ENCODE results near the gene COL6A1.
"Not testable (repeated sequence)": the region's sequence is repeated elsewhere in the genome, so short reads cannot be mapped to it uniquely, and the experiment has no call there.

Gene COL6A1

DNA sequence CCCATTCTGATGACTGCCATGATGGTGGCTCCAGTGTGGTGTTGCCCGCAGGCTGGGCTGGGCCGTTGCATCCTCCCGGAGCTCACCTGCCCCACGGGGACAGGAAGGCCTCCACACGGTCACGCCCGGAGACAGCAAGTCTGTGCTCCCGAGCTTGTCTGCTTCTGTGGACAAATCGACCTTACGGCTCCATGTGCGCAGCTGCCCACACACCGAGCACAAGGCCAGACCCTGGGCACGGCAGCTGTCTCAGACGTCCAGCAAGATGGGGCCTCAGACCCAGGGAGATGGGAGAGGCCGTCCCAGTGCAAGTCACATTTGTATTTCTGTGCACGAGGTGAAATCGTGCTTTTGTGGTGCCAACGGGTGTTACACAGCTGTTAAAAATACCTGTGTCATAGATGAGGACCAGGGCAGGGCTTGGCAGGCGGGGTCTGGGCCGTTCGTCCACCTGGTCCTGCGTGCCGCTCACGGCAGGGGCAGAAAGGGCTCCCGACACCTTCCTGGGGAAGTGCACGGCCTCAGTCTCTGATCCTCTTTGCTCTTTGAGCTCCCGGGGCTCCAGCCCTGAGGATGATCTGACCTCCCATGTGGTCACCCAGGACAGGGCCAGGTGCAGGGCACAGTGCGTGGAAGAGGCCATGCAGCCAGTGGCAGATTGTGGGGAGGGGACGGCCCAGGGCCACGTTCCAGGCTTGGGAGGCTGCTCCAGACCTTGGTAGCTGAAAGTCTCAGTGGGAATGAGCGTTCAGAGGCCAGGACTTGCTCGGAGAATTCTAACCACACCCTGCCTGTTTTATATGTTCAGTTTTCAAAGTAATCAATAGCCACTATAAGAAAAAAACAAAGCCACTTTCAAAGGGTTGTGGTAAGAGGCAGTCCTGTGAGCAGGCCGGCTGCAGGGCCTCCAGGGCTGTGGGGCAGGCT lies 13.5 kb downstream of the COL6A1 start:
- no peak for FAIRE-seq

DNA sequence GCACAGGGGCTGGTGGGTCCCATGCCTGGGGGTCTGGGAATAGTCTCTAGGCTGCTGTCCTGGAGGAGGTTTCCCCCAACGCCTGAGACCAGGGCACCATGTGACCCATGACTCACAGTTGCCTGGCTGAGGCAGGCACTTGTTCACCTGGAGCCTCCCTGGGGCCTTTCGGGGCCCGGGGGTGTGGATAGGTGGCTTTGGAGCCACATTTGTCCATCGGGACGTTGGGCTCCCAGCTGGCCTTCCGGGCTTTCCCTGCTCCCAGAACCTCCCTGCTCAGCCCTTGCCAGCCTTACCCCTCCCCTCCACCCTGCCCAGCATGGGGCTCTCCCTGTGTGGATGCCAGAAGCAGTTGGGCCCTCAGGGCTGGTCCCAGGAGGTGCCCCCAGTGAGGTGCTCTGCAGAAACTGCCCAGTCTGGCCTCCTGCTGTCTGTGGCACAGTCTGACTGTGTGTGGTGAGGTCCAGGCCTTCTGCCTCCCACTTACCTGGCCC lies 14.2 kb downstream of the COL6A1 start:
- no peak for FAIRE-seq

DNA sequence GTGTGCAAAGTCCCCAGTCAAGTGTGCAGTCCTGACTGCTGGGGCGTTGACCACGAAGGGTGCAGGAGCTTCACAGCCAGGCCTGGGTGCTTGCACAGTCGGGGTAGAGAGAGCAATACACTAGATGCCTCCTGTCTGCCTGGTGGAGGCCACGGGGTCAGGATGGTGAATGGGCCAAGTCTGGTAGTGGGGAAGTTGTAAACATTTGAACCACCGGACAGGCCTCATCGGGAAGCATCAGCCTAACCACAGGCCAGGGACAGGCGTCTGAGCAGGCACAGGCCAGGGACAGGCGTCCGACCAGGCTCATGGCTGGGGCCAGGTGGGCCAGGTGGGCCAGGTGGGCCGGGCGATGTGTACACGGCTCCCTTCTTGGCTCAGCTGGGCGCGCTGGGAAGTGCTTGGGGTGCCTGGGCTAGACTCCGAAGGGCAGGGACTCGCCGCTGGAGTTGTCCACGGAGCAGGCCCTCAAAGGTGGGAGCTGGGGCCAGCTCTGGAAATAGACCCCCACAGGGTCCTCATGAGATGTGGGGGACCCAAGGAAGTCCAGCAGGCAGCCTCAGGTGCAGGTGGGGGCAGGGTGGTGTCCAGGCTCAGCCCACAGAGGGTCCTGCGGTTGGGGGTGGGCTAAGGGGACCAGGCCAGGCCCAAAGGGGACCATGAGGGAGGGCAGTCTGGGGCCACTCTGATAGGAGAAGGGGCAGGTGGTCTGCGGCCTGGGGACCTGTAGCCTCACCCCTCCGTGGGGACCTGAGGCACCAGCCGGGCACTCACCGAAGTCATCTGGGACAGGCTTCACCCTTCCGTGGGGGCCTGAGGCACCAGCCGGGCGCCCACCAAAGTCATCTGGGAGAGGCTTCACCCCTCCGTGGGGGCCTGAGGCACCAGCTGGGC lies 15.0 kb downstream of the COL6A1 start:
- FAIRE-seq = no peak

DNA sequence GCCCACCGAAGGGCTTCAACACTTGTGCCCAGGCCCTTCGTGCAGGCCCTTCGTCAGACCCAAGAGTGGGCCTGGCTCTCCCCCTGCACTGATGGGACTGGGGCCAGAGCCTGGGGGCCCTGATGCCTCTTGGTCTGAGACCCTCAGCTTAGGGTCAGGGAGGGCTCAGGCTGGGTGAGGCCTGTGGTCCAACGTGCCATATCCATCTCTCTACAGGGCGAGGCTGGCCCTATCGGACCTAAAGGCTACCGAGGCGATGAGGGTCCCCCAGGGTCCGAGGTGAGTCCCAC lies 15.6 kb downstream of the COL6A1 start:
- no peak for FAIRE-seq

DNA sequence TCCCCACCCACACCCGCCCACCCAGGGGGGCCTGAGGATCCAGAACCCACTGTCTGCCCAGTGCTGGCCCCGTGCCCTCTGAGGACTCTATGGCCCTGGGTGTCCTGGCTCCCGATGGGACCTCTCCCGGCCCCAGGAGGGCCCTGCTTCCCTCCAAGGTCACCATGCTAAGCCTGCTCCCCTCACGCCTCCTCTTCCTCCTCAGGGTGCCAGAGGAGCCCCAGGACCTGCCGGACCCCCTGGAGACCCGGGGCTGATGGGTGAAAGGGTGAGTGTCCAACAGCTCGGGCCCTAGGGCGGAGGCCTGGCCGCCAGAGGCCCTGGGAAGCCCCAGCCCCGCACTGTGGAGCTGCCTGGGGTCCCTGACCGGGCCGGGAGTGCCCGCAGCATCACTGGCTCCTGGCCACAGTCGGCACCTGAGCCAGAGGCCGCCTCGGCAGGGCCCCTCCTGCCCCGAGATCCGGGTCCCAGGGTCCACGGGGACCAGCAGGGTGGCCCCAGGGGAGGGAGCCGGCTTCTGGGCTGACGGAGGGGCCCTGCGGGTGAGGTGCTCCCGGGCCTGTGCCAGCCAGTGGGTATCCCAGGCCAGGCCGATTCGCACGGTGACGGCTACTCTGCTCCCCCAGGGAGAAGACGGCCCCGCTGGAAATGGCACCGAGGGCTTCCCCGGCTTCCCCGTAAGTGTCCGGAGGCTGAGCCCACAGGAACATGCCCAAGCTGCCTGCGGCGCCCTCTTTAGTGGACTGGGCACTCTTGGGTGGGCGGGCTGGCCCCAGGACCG lies 16.1 kb downstream of the COL6A1 start:
- FAIRE-seq = no peak

DNA sequence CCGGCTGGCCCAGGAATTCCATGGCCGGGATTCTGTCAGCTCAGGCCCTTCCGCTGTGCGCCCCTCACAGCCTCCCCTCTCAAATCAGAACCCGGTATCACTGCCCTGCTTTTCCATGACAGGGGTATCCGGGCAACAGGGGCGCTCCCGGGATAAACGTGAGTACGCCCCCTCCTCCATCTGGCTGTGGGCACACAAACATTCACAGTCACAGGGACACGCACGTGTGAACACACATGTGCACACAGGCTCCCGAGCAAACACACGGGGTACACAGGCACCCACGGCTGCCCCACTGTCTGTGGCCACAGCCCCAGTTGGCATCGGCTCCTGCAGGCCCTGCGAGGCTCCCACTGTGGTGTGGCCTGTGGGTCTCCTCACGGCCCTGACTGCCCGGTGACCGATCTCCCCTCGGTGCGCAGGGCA lies 16.7 kb downstream of the COL6A1 start:
- no peak for FAIRE-seq

DNA sequence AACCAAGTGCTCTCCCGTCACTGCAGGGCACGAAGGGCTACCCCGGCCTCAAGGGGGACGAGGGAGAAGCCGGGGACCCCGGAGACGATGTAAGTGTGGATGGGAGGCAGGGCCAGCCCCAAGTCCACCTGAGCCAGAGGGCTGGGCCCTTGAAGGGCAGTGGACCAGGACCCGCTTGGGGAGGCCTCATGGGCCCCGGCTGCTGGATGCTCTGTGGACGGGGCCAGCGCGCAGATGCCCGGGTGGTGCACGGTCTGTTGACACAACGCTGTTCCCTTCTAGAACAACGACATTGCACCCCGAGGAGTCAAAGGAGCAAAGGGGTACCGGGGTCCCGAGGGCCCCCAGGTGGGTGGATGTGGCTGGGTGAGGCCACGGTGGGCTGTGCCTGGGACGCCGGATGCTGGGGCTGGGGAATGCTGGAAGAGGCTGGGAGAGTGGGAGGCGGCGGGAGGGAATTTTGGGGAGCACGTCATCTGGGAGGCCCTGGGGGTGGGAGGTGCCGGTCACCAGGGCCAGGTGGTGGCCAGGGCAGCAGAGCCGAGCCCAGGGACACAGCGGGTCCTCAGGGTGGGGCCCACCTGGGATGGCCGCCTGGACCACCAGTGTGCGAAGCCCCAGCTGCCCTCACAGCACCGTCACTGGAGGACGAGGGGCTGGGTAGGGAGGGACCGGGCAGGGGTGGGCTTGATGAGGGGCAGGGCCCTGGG lies 17.5 kb downstream of the COL6A1 start:
- no peak for FAIRE-seq

DNA sequence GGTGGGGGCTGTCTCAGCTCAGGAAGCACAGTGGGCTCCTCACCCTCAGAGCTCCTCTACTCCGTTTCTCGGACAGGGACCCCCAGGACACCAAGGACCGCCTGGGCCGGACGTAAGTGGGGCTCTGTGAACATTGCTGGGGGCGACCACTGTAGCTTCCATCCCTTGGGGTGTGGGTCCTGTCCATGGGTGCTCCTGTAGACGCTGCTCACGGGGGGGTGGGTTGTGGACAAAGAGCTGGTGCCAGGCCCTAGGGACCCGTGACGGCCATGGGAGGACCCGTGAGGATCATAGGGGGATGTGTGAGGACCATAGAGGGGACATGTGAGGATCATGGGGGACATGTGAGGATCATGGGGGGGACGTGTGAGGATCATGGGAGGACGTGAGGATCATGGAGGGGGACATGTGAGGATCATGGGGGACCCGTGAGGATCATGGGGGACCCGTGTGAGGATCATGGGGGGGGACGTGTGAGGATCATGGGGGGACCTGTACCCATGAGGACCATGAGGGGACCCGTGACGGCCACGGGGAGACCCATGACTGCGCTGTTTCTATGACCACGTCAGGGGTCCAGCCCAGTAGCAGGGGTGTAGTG lies 18.1 kb downstream of the COL6A1 start:
- no peak for FAIRE-seq

DNA sequence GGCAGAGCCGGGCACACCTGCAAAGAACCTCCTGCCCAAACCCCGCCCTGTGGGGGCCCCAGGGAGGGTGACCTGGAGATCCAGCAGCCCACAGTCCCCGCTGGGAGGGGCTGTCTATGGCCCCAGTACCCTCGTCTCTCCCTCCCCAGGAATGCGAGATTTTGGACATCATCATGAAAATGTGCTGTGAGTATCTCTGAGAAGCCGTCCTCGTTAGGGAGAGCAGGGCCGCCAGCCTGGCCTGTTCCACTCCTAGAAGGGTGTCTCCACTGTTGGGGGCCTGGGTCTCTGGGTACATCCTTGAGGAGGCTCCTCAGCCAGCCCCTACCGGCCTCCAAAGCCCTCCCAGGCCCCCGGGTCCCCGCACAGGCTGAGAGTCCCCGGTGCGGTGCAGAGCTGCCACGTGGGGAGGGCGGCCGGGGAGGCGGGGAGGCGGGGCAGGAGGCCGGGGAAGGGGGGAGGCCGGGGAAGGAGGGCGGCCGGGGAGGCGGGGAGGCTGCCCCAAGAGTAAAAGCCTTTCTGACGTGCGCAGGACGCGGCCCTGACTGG lies 18.7 kb downstream of the COL6A1 start:
- FAIRE-seq = no peak

DNA sequence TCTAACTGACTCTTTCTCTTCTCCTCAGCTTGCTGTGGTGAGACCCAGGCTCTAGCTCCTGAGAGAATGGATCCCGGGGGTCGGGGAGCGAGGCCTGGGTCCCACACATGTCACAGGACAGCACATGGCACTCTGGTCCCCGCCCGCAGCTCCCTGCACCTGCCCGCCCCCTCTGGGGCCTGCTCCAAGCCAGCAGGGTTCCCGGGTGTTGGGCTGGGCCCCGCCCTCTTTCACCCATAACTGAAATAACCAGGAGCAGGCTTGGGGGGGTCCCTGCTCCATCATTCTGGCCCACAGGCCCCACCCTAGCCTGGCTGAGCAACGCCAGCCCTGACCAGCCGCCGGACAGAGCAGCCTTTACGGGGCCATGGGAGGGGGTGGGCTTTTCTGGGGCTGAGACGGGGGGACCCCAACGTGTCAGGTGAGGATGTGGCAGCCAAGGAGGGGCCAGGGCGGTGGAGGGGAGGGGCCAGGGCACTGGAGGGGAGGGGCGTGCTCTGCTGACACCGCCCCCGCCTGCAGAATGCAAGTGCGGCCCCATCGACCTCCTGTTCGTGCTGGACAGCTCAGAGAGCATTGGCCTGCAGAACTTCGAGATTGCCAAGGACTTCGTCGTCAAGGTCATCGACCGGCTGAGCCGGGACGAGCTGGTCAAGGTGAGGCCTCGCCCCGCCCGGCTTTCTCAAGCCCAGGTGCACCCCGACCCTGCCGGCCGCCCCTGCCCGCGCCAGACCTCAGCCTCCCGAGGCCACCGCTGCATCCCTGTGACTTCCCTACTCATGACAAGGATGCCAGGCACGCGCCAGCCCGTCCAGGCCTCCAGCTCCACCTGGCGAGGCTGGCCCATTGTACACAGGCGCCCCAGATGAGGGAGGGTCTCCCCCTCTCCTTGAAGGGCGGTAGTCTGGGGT lies 19.4 kb downstream of the COL6A1 start:
- no peak for FAIRE-seq

DNA sequence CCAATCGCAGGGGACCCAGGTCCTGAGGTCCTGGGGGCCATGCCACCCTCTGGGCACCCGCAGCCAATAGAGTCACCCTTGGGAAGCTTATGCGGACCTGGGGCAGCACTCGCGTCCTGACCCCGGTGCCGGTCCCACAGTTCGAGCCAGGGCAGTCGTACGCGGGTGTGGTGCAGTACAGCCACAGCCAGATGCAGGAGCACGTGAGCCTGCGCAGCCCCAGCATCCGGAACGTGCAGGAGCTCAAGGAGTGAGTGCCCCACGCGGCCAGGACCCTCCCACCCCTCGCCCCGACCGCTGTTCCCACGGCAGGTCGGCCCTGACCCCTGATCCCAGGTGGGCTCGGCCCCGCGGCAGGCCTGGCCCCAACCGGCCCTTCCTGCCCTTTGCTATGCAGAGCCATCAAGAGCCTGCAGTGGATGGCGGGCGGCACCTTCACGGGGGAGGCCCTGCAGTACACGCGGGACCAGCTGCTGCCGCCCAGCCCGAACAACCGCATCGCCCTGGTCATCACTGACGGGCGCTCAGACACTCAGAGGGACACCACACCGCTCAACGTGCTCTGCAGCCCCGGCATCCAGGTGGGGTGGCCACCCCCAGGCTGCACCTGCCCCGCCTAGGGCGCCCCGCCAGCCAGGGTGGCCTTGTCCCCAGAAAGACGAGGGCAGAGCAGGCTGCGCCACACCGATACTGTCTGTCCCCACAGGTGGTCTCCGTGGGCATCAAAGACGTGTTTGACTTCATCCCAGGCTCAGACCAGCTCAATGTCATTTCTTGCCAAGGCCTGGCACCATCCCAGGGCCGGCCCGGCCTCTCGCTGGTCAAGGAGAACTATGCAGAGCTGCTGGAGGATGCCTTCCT lies 20.5 kb downstream of the COL6A1 start:
- FAIRE-seq = no peak

DNA sequence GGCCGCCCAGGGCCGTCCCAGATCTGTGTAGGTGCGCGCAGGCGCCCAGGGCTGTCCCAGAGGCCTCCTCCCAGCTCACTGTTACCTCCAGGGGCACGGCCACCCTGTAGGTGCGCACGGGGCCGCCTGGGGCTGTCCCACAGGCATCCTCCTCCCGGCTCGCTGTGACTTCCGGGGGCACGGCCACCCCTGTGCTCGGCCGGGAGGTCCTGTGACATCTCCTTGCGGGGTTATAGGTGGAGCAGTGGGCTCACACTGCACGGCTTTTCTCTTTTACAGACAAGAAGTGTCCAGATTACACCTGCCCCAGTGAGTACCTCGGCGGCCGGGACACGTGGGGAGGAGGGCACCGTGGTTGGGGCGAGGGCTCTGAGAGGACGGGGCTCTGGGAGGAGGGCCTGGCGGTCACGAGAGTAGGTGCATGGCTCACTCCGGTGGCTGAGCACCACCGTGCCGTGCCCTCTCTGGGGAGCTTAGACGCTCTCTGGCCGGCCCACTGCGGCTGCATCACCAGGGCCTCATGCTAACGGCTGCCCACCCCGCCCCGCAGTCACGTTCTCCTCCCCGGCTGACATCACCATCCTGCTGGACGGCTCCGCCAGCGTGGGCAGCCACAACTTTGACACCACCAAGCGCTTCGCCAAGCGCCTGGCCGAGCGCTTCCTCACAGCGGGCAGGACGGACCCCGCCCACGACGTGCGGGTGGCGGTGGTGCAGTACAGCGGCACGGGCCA lies 21.4 kb downstream of the COL6A1 start:
- no peak for FAIRE-seq

DNA sequence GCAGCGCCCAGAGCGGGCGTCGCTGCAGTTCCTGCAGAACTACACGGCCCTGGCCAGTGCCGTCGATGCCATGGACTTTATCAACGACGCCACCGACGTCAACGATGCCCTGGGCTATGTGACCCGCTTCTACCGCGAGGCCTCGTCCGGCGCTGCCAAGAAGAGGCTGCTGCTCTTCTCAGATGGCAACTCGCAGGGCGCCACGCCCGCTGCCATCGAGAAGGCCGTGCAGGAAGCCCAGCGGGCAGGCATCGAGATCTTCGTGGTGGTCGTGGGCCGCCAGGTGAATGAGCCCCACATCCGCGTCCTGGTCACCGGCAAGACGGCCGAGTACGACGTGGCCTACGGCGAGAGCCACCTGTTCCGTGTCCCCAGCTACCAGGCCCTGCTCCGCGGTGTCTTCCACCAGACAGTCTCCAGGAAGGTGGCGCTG lies 22.0 kb downstream of the COL6A1 start:
- FAIRE-seq = no peak

DNA sequence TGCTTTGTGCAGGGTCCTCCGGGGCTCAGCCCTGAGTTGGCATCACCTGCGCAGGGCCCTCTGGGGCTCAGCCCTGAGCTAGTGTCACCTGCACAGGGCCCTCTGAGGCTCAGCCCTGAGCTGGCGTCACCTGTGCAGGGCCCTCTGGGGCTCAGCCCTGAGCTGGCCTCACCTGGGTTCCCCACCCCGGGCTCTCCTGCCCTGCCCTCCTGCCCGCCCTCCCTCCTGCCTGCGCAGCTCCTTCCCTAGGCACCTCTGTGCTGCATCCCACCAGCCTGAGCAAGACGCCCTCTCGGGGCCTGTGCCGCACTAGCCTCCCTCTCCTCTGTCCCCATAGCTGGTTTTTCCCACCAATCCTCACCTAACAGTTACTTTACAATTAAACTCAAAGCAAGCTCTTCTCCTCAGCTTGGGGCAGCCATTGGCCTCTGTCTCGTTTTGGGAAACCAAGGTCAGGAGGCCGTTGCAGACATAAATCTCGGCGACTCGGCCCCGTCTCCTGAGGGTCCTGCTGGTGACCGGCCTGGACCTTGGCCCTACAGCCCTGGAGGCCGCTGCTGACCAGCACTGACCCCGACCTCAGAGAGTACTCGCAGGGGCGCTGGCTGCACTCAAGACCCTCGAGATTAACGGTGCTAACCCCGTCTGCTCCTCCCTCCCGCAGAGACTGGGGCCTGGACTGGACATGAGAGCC lies 22.7 kb downstream of the COL6A1 start:
- FAIRE-seq = no peak

DNA sequence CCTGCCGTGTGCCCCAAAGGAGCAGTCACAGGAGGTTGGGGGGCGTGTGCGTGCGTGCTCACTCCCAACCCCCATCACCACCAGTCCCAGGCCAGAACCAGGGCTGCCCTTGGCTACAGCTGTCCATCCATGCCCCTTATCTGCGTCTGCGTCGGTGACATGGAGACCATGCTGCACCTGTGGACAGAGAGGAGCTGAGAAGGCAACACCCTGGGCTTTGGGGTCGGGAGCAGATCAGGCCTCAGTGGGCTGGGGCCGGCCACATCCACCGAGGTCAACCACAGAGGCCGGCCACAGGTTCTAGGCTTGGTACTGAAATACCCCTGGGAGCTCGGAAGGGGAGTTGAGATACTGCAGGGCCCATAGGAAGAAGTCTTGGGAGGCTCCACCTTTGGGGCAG lies 23.5 kb downstream of the COL6A1 start:
- no peak for FAIRE-seq

DNA sequence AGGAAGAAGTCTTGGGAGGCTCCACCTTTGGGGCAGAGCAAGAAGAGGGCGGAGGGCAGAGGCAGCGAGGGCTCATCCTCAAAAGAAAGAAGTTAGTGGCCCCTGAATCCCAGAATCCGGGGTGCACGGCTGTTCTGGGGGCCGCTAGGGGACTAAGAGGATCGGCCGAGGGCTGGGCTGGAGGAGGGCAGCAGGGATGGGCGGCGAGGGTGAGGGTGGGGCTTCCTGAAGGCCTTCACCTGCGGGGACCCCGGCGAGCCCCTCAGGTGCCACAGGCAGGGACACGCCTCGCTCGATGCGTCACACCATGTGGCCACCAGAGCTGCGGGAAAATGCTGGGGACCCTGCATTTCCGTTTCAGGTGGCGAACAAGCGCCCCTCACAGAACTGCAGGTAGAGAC lies 23.9 kb downstream of the COL6A1 start:
- FAIRE-seq = no peak

DNA sequence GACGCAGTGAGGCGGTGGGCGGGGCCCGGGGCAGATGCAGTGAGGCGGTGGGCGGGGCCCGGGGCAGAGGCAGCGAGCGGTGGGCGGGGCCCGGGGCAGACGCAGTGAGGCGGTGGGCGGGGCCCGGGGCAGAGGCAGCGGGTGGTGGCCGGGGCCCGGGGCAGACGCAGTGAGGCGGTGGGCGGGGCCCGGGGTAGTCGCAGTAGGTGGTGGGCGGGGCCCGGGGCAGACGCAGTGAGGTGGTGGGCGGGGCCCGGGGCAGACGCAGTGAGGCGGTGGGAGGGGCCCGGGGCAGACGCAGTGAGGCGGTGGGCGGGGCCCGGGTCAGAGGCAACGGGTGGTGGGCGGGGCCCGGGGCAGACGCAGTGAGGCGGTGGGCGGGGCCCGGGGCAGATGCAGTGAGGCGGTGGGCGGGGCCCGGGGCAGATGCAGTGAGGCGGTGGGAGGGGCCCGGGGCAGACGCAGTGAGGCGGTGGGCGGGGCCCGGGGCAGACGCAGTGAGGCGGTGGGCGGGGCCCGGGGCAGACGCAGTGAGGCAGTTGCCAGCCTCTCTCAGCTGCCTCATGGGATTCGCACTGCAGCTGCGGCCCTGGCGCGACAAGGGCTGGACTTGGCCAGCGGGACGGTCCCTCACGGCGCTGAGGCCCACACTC lies 24.4 kb downstream of the COL6A1 start:
- not testable (repeated sequence) for FAIRE-seq

Data from A204.1 (cell line).